ENCODE measurements around the gene DET1.
"Not testable (repeated sequence)": the region's sequence is repeated elsewhere in the genome, so short reads cannot be mapped to it uniquely, and the experiment has no call there.

The DET1 gene

DNA sequence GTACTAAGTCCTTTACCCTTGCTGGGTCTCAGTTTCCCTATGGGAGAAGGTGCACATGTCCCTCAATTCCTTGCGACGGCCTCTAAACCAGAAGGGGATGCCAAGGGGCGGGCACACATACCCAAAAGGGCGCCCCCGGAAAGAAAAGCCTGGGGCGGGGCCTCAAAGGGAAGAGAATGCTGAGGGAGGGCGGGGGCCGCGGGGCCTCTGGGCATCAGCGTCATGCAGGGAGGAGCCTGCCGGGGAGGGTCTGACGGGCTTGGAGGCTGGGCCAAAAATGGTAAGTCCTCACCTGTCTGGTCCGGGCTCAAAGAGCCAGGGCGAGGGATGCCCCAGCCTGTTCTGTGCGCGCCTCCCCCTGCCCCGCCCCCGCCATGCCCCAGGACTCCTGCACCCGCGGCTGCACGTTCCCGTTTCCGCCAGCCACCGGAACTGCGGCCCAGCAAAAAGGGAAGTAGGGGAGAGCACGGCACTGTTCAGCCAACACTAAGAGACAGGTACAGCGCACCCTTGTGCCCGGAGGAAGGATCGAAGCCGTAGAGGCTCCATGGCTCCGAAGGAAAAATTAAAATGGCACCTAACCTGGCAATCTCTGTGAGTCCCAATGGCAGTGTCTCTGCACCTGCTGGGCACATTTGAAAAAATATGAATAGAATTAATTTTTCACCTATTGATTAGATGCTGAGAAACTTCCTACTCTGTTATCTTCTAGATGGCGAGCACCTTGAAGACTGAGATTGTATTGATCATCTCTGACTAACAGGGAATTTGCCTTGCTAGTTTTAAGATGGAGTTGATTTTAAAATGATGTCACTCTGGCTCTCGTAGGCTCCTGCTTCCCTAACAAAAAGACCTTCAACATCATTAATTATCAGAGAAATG is at the start of gene DET1:
Gene DET1, minus strand, starts transcription at position 434 of the 882 bp plus-strand sequence. CDS start 14,976 bp downstream, outside the sequence.
- DNase-seq: peak; percentile 95

DNA sequence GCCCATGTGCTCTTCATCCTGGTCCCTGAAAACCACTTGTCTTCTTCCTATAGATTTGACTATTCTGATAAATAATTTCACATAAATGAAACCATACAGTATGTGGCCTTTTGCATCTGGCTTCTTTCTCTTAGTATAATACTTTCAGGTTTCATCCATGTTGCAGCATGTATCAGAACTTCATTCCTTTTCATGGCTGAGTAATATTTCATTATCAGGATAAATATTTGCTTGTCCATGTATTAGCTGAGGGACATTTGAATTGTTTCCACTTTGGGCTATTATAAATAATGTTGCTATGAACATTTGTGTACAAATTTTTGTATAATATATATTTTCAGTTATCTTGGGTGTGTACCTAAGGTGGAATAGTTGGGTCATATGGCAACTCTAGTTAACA is 44.9 kb upstream of the DET1 start:
- no peak for DNase-seq

GRCh38 chr15:88590759-88591158 is 44.3 kb upstream of the DET1 start:
- DNase-seq: no peak

DNA sequence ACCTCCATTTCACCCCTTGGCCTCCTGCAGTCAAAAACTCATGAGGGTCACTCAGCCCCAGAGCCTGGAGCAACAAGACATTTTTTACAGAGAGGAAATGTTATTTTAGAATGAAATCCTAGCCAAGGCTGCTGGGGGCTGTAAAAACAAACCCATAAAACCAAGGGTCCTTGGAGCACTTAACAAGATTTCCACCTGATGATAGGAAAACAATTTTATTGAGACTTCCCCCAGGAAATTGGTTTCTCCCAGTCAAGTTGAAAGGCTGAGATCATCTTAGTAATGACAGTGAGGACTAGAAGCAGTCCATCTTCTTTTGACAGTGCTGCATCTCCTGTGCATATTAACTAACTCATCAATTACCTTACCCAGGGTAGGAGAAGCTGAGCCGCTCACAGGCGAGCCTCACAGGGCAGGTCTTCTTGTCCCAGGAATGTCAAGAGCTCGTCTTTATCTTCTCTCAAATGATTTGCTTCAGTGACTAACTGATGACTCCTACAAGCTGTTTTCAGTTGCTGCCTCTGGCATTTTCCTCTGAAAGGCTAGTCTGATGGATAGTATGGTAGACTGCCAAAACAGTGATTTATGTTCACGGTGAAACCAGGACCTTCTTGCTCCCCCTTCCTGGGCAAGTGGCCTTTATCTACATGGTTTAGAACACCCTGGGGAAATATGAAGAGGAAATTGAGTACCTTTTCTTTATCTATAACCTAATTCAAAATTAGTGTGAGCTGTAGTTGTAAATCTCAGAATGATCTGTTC is 40.1 kb upstream of the DET1 start:
- DNase-seq: no peak

- DNase-seq: no peak
Measured at GRCh38 chr15:88580532-88580931, 34.1 kb upstream of the DET1 start.

GRCh38 chr15:88579322-88579721 is 32.8 kb upstream of the DET1 start:
- DNase-seq: no peak

GRCh38 chr15:88574655-88575054 is 28.2 kb upstream of the DET1 start:
- DNase-seq: no peak

DNA sequence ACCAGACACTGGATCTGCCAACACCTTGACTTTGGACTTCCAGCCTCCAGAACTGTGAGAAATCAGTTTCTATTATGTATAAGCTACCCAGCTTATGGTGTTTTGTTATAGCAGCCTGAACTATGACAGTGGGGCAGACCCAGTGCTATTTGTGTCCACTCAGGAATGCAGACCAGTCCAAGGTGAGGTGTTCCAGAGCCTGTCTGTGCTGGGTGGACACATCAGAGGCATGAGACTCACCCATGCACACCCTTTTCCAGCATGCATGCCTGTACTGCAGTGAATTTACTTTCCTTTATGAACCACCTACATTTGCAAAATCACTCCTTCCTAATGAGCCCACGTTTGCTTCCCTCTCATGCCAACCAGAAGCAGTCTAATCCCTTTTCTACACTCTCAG is 27.6 kb upstream of the DET1 start:
- DNase-seq: no peak

- no peak for DNase-seq
Measured at GRCh38 chr15:88571852-88572259, 25.4 kb upstream of the DET1 start.

DNA sequence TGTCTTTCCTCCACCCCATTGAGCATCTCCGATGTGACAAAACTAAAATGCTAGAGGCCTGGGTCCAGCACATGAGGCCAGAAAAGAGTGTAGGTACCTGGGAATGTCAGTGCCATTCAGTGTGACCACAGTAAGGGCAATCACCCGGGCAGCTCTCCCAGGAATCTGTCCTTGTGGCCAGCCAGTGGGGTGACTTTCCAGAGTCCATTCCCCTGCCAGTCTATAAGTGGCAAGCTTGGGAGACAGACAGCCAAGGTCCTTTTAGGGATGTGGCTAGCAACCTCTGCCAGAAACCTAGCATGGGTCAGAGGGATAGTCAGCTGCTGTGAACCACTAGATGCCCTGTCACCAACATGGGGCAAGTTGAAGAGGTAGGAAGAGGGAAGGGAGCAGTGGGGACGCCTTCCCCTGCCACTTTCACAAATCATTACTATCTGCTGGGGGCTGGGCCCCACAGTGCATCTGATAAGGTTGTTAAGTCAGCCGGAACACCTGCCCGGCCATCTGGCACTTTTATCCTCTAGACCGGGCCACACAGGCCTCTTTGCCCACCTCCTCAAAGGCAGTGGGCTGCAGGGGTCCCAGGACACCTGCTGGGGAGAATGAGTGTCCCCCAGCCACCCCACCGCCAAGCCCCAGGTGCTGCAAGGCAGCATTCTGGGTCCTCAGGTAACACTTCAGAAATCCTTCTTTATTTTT is 24.8 kb upstream of the DET1 start:
- peak; percentile 11 for DNase-seq

DNA sequence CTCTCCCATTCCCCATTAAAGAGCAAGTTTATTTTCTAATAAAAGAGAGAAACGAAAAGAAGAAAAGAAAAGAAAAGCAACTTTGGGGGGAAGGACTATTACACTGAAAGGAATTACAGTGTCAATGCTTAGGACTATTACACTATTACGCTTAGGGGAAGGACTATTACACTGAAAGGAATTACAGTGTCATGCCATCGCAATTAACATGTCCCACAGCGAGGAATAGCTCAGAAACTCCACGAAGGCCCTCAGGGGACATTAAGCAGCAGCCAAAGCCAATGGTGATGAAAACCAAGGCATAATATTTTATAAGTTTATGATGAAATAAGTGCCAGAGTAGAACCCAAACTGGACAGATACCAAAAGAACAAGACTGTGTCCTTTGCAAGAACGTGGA is 22.1 kb upstream of the DET1 start:
- DNase-seq: no peak

DNA sequence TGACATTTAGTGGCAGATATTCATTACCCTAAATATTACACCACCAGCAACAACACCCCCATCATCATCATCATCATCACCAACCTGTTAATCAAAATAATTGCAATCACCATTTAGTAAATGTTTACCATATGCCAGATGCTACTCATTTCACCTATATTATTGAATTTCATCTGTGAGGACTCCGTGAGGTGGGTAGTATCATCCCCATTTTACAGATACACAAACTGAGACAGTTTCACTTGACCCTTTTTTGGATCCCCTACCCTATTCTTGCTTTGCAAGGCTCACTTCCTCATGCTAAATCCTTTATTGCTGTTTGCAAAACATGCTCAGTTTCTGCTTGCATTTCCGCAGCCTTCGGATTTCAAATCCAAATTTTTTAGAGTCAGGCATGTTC is 18.3 kb upstream of the DET1 start:
- no peak for DNase-seq

DNA sequence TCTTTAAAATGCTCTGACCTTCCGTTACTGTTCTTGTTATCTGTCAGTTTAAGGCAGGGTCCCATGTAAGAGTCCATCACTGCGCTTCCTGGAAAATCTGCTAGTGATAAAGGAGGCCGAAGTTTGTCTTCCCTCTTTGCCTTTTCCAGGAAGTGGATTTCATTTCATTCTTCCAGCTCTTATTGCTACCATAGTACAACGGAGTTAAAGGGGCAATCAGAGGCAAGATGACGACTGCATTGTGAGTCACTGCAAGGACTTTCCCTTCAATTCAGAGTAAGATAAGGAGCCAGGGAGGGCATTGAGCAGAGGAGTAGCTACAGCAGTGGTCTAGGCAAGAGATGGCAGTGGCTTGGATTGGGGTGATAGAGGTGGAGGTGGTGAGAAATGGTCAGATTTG is 17.2 kb upstream of the DET1 start:
- DNase-seq: no peak

DNA sequence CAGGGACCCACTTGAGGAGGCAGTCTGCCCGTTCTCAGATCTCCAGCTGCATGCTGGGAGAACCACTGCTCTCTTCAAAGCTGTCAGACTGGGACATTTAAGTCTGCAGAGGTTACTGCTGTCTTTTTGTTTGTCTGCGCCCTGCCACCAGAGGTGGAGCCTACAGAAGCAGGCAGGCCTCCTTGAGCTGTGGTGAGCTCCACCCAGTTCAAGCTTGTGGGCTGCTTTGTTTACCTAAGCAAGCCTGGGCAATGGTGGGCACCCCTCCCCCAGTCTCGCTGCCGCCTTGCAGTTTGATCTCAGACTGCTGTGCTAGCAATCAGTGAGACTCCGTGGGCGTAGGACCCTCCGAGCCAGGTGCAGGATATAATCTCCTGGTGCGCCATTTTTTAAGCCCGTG is 13.1 kb upstream of the DET1 start:
- DNase-seq: not testable (repeated sequence)

GRCh38 chr15:88558026-88558425 is 11.5 kb upstream of the DET1 start:
- DNase-seq: not testable (repeated sequence)

GRCh38 chr15:88548009-88548408 is 1.5 kb upstream of the DET1 start:
- DNase-seq: not testable (repeated sequence)

DNA sequence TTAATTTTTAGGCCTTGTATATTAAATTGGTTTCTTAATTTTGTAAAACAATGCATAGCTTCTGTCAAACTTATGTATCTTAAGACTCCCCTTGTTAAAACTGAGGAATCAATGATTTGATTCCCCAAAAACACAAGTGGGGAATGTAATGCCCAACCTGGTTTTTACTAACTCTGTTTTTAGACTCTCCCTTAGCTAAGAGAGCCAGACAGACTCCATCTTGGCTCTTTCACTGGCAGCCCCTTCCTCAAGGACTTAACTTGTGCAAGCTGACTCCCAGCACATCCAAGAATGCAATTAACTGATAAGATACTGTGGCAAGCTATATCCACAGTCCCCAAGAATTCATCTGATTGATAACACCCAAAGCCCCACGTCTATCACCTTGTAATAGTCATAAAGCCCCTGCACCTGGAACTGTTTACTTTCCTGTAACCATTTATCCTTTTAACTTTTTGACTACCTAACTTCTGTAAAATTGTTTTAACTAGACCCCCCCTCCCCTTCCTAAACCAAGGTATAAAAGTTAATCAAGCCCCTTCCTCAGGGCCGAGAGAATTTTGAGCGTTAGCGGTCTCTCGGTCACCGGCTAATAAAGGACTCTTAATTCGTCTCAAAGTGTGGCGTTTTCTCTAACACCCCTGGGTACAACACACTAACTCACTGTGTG is 768 bp downstream of the DET1 start:
- DNase-seq: not testable (repeated sequence)

- no peak for DNase-seq
Measured at GRCh38 chr15:88543065-88543776, 3.3 kb downstream of the DET1 start.

- DNase-seq: no peak
Measured at GRCh38 chr15:88542342-88542733, 4.1 kb downstream of the DET1 start.

DNA sequence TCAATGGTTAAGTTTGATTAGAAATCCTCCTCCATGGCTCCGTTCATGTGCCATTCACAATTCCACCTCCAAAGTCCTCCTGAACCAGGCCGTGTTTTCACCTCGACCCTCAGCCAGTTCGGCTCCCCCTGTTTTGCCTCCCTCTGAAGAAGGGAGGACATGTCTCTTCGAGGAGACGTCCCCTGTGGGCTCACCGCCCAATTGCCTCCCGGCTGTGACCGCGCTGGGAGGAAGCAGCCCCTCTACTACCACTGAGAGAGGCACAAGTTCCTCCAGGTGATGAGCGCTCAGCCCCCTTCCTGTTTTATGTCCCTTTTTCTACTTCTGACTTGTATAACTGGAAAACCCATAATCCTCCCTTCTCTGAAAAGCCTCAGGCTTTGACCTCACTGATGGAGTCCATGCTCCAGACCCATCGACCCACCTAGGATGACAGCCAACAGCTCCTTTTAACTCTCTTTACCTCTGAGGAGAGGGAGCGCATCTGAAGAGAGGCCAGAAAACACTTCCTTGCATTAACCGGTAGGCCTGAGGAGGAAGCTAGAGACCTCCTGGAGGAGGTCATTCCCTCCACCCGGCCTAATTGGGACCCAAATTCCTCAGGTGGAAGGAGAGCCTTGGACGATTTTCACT is 4.7 kb downstream of the DET1 start:
- no peak for DNase-seq

DNA sequence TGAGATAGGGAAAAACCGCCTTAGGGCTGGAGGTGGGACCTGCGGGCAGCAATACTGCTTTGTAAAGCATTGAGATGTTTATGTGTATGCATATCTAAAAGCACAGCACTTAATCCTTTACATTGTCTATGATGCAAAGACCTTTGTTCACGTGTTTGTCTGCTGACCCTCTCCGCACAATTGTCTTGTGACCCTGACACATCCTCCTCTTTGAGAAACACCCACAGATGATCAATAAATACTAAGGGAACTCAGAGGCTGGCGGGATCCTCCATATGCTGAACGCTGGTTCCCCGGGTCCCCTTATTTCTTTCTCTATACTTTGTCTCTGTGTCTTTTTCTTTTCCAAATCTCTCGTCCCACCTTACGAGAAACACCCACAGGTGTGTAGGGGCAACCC is 5.4 kb downstream of the DET1 start:
- DNase-seq: not testable (repeated sequence)

- DNase-seq: not testable (repeated sequence)
Measured at GRCh38 chr15:88540350-88540749, 6.1 kb downstream of the DET1 start.
